SK-N-SH (cell line): ENCODE measurements around the gene UBB. TPM values are rescaled to one million over a fixed set of nuclear protein-coding genes. Genes with fewer than 3 reads are reported as not detected.

Source experiments
- CTCF ChIA-PET: fragments of 300-600, 350-600 bp; formaldehyde crosslinking; extraction: SDS; loops from one replicate; lab custom pipeline; 2021; lab: Yijun Ruan, JAX
- POLR2A ChIA-PET: fragments of 350-600 bp; sonication (Branson Sonifier 250); formaldehyde crosslinking; extraction: SDS; loops from one replicate; lab custom pipeline; 2020; ENCODE audit warnings: antibody characterized with exemption, inconsistent platforms; lab: Yijun Ruan, JAX
- DNase-seq: peaks from one replicate; pipeline ENCODE4 v3.0.0; 2012
- H2AFZ ChIP-seq: fragments of 200-600 bp; sonication (generic); 2 replicates; pipeline ENCODE4 v1.8.1; 2016; ENCODE audit warnings: antibody characterized with exemption, mild to moderate bottlenecking, low read depth
- H3F3A ChIP-seq: fragments of 200-600 bp; sonication (generic); replicated peaks from 2 replicates; pipeline ENCODE3; 2016; ENCODE audit warnings: antibody characterized with exemption, mild to moderate bottlenecking; ENCODE audit not compliant: insufficient read depth
- H3K27ac ChIP-seq, 2 experiments: fragments of 200-500 bp in 1 of 2; fragments of 200-600 bp in 1 of 2; sonication (Bioruptor generic) in 1 of 2; sonication (generic), shearing (Covaris generic) in 1 of 2; 2 replicates each; pipeline versions ENCODE4 v1.5.1 to v1.6.1; 2014 to 2016; ENCODE audit warnings: low read depth in 2 of 2, inconsistent platforms in 1 of 2, low read length in 1 of 2, mild to moderate bottlenecking in 1 of 2, mixed read lengths in 1 of 2
- H3K27me3 ChIP-seq: fragments of 200-600 bp; sonication (generic), shearing (Covaris generic); 2 replicates; pipeline ENCODE4 v1.6.1; 2016; ENCODE audit warnings: mixed run types; ENCODE audit not compliant: insufficient read depth
- H3K36me3 ChIP-seq, 2 experiments: fragments of 200-500 bp in 1 of 2; fragments of 200-600 bp in 1 of 2; sonication (Bioruptor generic) in 1 of 2; sonication (generic) in 1 of 2; replicated peaks in 1 of 2; 2 replicates each; pipeline versions ENCODE3 to v1.5.1; 2014 to 2016; ENCODE audit warnings: low read length in 1 of 2, mild to moderate bottlenecking in 1 of 2; ENCODE audit not compliant: insufficient read depth in 2 of 2, control insufficient read depth in 1 of 2
- H3K4me1 ChIP-seq, 2 experiments: fragments of 200-500 bp in 1 of 2; fragments of 200-600 bp in 1 of 2; sonication (Bioruptor generic) in 1 of 2; sonication (generic), shearing (Covaris generic) in 1 of 2; 2 replicates each; pipeline versions ENCODE4 v1.5.1 to v1.6.1; 2014 to 2016; ENCODE audit warnings: low read depth in 1 of 2, low read length in 1 of 2, mixed run types in 1 of 2; ENCODE audit not compliant: insufficient read depth in 2 of 2, control insufficient read depth in 1 of 2
- H3K4me2 ChIP-seq: fragments of 200-600 bp; sonication (generic), shearing (Covaris generic); 2 replicates; pipeline ENCODE4 v1.6.1; 2017; ENCODE audit warnings: mixed run types
- H3K4me3 ChIP-seq, 2 experiments: fragments of 200-500 bp in 1 of 2; fragments of 200-600 bp in 1 of 2; sonication (Bioruptor generic) in 1 of 2; sonication (generic), shearing (Covaris generic) in 1 of 2; 2 replicates each; pipeline versions ENCODE4 v1.5.1 to v1.8.1; 2014 to 2016; ENCODE audit warnings: low read depth in 2 of 2, inconsistent platforms in 1 of 2, low read length in 1 of 2, mild to moderate bottlenecking in 1 of 2, mixed read lengths in 1 of 2, moderate library complexity in 1 of 2
- H3K79me2 ChIP-seq: fragments of 200-600 bp; sonication (generic); 2 replicates; pipeline ENCODE4 v1.8.1; 2017; ENCODE audit warnings: mild to moderate bottlenecking; ENCODE audit not compliant: insufficient read depth
- H3K9ac ChIP-seq: fragments of 200-600 bp; sonication (generic); 2 replicates; pipeline ENCODE4 v1.6.1; 2017; ENCODE audit warnings: mixed run types
- H3K9me2 ChIP-seq: fragments of 200-600 bp; sonication (generic); 2 replicates; pipeline ENCODE4 v1.6.1; 2017; ENCODE audit warnings: mixed run types
- H3K9me3 ChIP-seq: fragments of 200-600 bp; sonication (generic); 2 replicates; pipeline ENCODE4 v1.6.1; 2017; ENCODE audit warnings: mixed run types, mild to moderate bottlenecking, moderate library complexity
- H4K20me1 ChIP-seq: fragments of 200-600 bp; sonication (generic); 2 replicates; pipeline ENCODE4 v1.6.1; 2017; ENCODE audit warnings: mild to moderate bottlenecking, mixed run types; ENCODE audit not compliant: insufficient read depth
- EP300 ChIP-seq, 2 experiments: IDR thresholded peaks; 2 replicates each; pipeline versions ENCODE4 v1.4.0 to v1.6.1; 2012; ENCODE audit warnings: borderline replicate concordance in 1 of 2, low read depth in 1 of 2, low read length in 1 of 2
- EZH2phosphoT487 ChIP-seq: fragments of 200-600 bp; sonication (generic); IDR thresholded peaks from 2 replicates; pipeline ENCODE4 v1.6.1; 2017; ENCODE audit warnings: low read depth, mixed run types, mild to moderate bottlenecking, antibody characterized with exemption, moderate library complexity, borderline replicate concordance
- FOSL2 ChIP-seq: IDR thresholded peaks from 2 replicates; pipeline ENCODE4 v1.4.0; 2012; ENCODE audit warnings: low read depth, mild to moderate bottlenecking, moderate library complexity, borderline replicate concordance
- FOXJ3 ChIP-seq: sonication (generic); formaldehyde crosslinking; IDR thresholded peaks from 2 replicates; pipeline ENCODE4 v1.5.1; 2020; ENCODE audit warnings: mild to moderate bottlenecking, missing genetic modification reagents
- GABPA ChIP-seq: IDR thresholded peaks from 2 replicates; pipeline ENCODE4 v1.4.0; 2012; ENCODE audit warnings: low read depth, mild to moderate bottlenecking
- IRF3 ChIP-seq: fragments of 150-350 bp; IDR thresholded peaks from 2 replicates; pipeline ENCODE4 v1.6.1; 2016; ENCODE audit warnings: mild to moderate bottlenecking, low read depth, low read length
- JUND ChIP-seq: IDR thresholded peaks from 2 replicates; pipeline ENCODE4 v1.4.0; 2012
- MAX ChIP-seq: IDR thresholded peaks from 2 replicates; pipeline ENCODE4 v1.4.0; 2012; ENCODE audit warnings: low read depth
- MEF2A ChIP-seq: IDR thresholded peaks from 2 replicates; pipeline ENCODE4 v1.4.0; 2012; ENCODE audit warnings: low read depth, borderline replicate concordance
- MXI1 ChIP-seq: IDR thresholded peaks from 2 replicates; pipeline ENCODE4 v1.6.1; 2012; ENCODE audit warnings: mild to moderate bottlenecking, low read depth, low read length, improper control_type of control experiment
- NFIC ChIP-seq: IDR thresholded peaks from 2 replicates; pipeline ENCODE4 v1.4.0; 2012; ENCODE audit warnings: borderline replicate concordance
- PBX3 ChIP-seq: IDR thresholded peaks from 2 replicates; pipeline ENCODE4; 2012
- RAD21 ChIP-seq: IDR thresholded peaks from 2 replicates; pipeline ENCODE4 v1.6.1; 2012; ENCODE audit warnings: mild to moderate bottlenecking, low read length
- SIN3A ChIP-seq: IDR thresholded peaks from 2 replicates; pipeline ENCODE4 v1.6.1; 2012; ENCODE audit warnings: low read depth, mild to moderate bottlenecking, low read length, moderate library complexity, borderline replicate concordance
- SMC3 ChIP-seq: IDR thresholded peaks from 2 replicates; pipeline ENCODE4 v1.6.1; 2012; ENCODE audit warnings: low read depth, low read length, improper control_type of control experiment
- TEAD4 ChIP-seq: IDR thresholded peaks from 2 replicates; pipeline ENCODE4 v1.4.0; 2012; ENCODE audit warnings: mild to moderate bottlenecking, borderline replicate concordance; ENCODE audit not compliant: insufficient read depth
- USF2 ChIP-seq: fragments of 150-350 bp; IDR thresholded peaks from 2 replicates; pipeline ENCODE4 v1.6.1; 2017; ENCODE audit warnings: antibody characterized with exemption, low read length, low read depth, borderline replicate concordance
- YY1 ChIP-seq: IDR thresholded peaks from 2 replicates; pipeline ENCODE4 v1.4.0; 2012; ENCODE audit warnings: low read depth, mild to moderate bottlenecking
- ZBTB33 ChIP-seq: IDR thresholded peaks from 2 replicates; pipeline ENCODE4 v1.4.0; 2012; ENCODE audit warnings: low read depth, borderline replicate concordance
- WGBS: methylation state at CpG from one replicate; pipeline ENCODE4 v1.1.6; 2017; ENCODE audit warnings: low lambda C conversion rate; 5-methylcytosine and 5-hydroxymethylcytosine counted together
- polyA plus RNA-seq, 3 experiments: library from polyadenylated mRNA; depleted of rRNA; stranded (reverse); fragments of >200 nt; gene quantifications; 2 replicates each; pipeline ENCODE4 v1.2.3, GENCODE V29; 2012

The UBB gene
- polyA plus RNA-seq, 1 of the 3 experiments (the other 2 are of a cell fraction), result 2,693 TPM

GRCh38 chr17:16425202-16425601 lies 44.3 kb downstream of the UBB start:
- Histone ChIP-seq H3K4me1 (peaks cover 3 to 8% of the 10 kb centered on the region in 2 experiments; a peak in 3 of 4 replicates), H3F3A (peaks cover 10% of the 10 kb centered on the region), H3K4me3 (no peak overlapping the region), H2AFZ (no peak overlapping the region), H3K9me2 (no peaks in the 10 kb centered on the region), H3K4me2 (no peak overlapping the region), H3K79me2 (no peaks in the 10 kb centered on the region), H3K9me3 (no peaks in the 10 kb centered on the region), H3K9ac (no peak overlapping the region), H4K20me1 (no peaks in the 10 kb centered on the region), H3K27me3 (no peaks in the 10 kb centered on the region), H3K27ac (no peak overlapping the region), H3K36me3 (no peaks in the 10 kb centered on the region)
- POLR2A ChIA-PET, result no interaction called here
- CTCF ChIA-PET, result interaction anchor here (1.3 to 2.2 kb wide), 3 partner anchors 11 to 96 kb away, joined by 3 to 7 read pairs (median 6); no protein-coding TSS in a partner anchor
- DNase-seq, result no peak
- no peak for TF ChIP-seq SIN3A
- TF ChIP-seq MXI1, result no peak
- TF ChIP-seq TEAD4, result no peak
- TF ChIP-seq MAX, result no peak
- no peak for TF ChIP-seq GABPA
- no peak for TF ChIP-seq NFIC
- no peak for TF ChIP-seq YY1
- no peak for TF ChIP-seq SMC3
- no peak for TF ChIP-seq MEF2A
- no peak for TF ChIP-seq IRF3
- TF ChIP-seq FOSL2, result no peak
- TF ChIP-seq PBX3, result no peak
- no peak for TF ChIP-seq ZBTB33
- no peak for TF ChIP-seq RAD21
- no peak for TF ChIP-seq JUND
- TF ChIP-seq FOXJ3 (CRISPR knock-in tag), result no peak
- TF ChIP-seq USF2, result no peak
- no peak for TF ChIP-seq EP300 (IDR thresholded peaks at IDR 0.05; ENCODE audit: borderline replicate concordance in 1 of 2, low read depth in 1 of 2, low read length in 1 of 2)
- TF ChIP-seq EZH2phosphoT487, result no peak
- WGBS, result 72% methylated on average over 6 of the region's 6 CpGs
